Measurements from ENCODE around the gene KRT40.

KRT40 gene

GRCh38 chr17:40984226-40984625 is at the start of gene KRT40:
Gene KRT40 (minus strand): TSS chr17:40984326. CDS start chr17:40984273, 53 bp downstream.
- Histone ChIP-seq H3K27me3 (ENCODE audit: insufficient read depth, low read length) (no peaks in the 10 kb centered on the region), H3K9me3 (ENCODE audit: insufficient read depth, low read depth, low read length) (no peaks in the 10 kb centered on the region), H3K36me3 (ENCODE audit: insufficient read depth, low read depth, low read length) (no peaks in the 10 kb centered on the region), H3K4me1 (ENCODE audit: insufficient read depth, low read length) (no peaks in the 10 kb centered on the region; the same call in 1 of the 2 replicates), H3K4me3 (ENCODE audit: low read length) (no peak within 1 kb of the TSS), H3K27ac (ENCODE audit: low read length) (no peak within 1 kb of the TSS), H3K9ac (ENCODE audit: low read depth, low read length) (no peak within 1 kb of the TSS)

DNA sequence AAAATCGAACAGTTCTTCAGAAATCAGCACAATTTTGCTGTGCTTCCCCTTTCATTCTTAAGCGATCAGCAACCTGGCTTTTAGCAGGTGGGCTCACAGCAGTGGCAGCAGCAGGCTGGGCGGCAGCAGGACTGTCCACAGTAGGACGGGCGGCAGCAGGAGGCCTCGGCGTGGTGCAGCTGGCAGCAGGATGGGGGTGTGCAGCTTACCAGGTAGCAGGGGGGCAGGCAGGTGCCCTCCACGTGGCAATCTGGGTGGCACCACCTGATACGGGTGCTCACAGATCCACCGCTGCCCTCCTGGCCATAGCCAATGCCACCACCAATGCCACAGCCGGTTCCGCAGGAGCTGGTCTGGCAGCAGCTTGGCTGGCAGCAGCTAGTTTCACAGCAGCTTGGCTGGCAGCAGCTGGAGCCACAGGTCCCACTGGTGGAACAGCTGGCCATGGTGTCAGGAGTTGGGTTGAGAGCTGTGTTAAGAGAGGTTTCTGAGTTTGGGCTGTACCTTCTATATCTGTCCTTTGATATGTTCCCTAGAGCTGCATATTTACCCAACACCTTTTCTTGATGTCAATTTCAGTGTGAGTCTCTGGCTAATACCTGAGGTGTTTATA is 45.6 kb upstream of the KRT40 start, which contains the start of gene KRTAP1-4:
Gene KRTAP1-4, minus strand, starts transcription at position 563 of the 613 bp plus-strand sequence. Its CDS starts 117 bp downstream, at position 446.
- Histone ChIP-seq H3K4me1 (ENCODE audit: insufficient read depth, low read length) (no peaks in the 10 kb centered on the region), H3K36me3 (ENCODE audit: insufficient read depth, low read depth, low read length) (no peaks in the 10 kb centered on the region), H3K4me3 (ENCODE audit: low read length) (no peak within 1 kb of the TSS), H3K9me3 (ENCODE audit: insufficient read depth, low read depth, low read length) (no peaks in the 10 kb centered on the region), H3K9ac (ENCODE audit: low read depth, low read length) (no peak within 1 kb of the TSS), H3K27ac (ENCODE audit: low read length) (no peak within 1 kb of the TSS), H3K27me3 (ENCODE audit: insufficient read depth, low read length) (no peaks in the 10 kb centered on the region)

- H3K36me3 ChIP-seq (ENCODE audit: insufficient read depth, low read depth, low read length): no peaks in the 10 kb centered on the region
- H3K9ac ChIP-seq (ENCODE audit: low read depth, low read length): no peak within 1 kb of the TSS
- no peak within 1 kb of the TSS for H3K4me3 ChIP-seq (ENCODE audit: low read length)
- no peaks in the 10 kb centered on the region for H3K27me3 ChIP-seq (ENCODE audit: insufficient read depth, low read length)
- no peaks in the 10 kb centered on the region for H3K9me3 ChIP-seq (ENCODE audit: insufficient read depth, low read depth, low read length)
- no peak within 1 kb of the TSS for H3K27ac ChIP-seq (ENCODE audit: low read length)
- no peaks in the 10 kb centered on the region for H3K4me1 ChIP-seq (ENCODE audit: insufficient read depth, low read length)
Observed at GRCh38 chr17:41026715-41027471, 42.8 kb upstream of the KRT40 start, which contains the start of gene KRTAP1-5. Gene KRTAP1-5 (minus strand): TSS chr17:41027208. CDS start chr17:41027155, 53 bp downstream.

- Histone ChIP-seq H3K27ac (ENCODE audit: low read length) (no peak overlapping the region), H3K27me3 (ENCODE audit: insufficient read depth, low read length) (no peaks in the 10 kb centered on the region), H3K4me1 (ENCODE audit: insufficient read depth, low read length) (no peaks in the 10 kb centered on the region), H3K36me3 (ENCODE audit: insufficient read depth, low read depth, low read length) (no peaks in the 10 kb centered on the region), H3K4me3 (ENCODE audit: low read length) (no peak overlapping the region), H3K9me3 (ENCODE audit: insufficient read depth, low read depth, low read length) (no peaks in the 10 kb centered on the region), H3K9ac (ENCODE audit: low read depth, low read length) (no peak overlapping the region)
Observed at GRCh38 chr17:41024697-41025096, 40.6 kb upstream of the KRT40 start.

DNA sequence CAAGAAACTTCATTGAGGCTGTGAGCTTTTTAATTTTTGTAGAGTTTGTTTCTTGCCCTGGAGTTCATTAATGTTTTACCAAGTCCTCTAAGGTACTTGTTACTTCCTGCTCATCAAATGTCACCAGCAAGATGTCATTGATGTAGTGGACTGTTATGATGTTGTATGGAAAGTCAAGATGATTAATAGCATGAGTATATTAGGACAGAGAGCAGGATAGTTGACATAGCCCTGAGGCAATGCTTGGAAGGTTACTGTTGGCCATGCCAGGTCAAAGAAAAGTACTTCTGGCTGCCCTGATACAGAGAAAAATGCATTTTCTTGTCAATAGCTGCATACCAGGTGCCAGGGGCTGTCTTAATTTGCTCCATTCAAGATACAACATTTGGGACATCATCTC is 36.2 kb upstream of the KRT40 start:
- no peaks in the 10 kb centered on the region for H3K36me3 ChIP-seq (ENCODE audit: insufficient read depth, low read depth, low read length)
- H3K27ac ChIP-seq (ENCODE audit: low read length): no peak overlapping the region
- no peaks in the 10 kb centered on the region for H3K9me3 ChIP-seq (ENCODE audit: insufficient read depth, low read depth, low read length)
- H3K4me3 ChIP-seq (ENCODE audit: low read length): no peak overlapping the region
- H3K27me3 ChIP-seq (ENCODE audit: insufficient read depth, low read length): no peaks in the 10 kb centered on the region
- no peaks in the 10 kb centered on the region for H3K4me1 ChIP-seq (ENCODE audit: insufficient read depth, low read length)
- no peak overlapping the region for H3K9ac ChIP-seq (ENCODE audit: low read depth, low read length)

- H3K36me3 ChIP-seq (ENCODE audit: insufficient read depth, low read depth, low read length): no peaks in the 10 kb centered on the region
- no peak overlapping the region for H3K27ac ChIP-seq (ENCODE audit: low read length)
- no peak overlapping the region for H3K4me3 ChIP-seq (ENCODE audit: low read length)
- no peak overlapping the region for H3K9ac ChIP-seq (ENCODE audit: low read depth, low read length)
- H3K27me3 ChIP-seq (ENCODE audit: insufficient read depth, low read length): no peaks in the 10 kb centered on the region
- no peaks in the 10 kb centered on the region for H3K4me1 ChIP-seq (ENCODE audit: insufficient read depth, low read length)
- no peaks in the 10 kb centered on the region for H3K9me3 ChIP-seq (ENCODE audit: insufficient read depth, low read depth, low read length)
Observed at GRCh38 chr17:41019415-41019814, 35.3 kb upstream of the KRT40 start.

GRCh38 chr17:41018541-41018940 is 34.4 kb upstream of the KRT40 start:
- Histone ChIP-seq H3K27ac (ENCODE audit: low read length) (no peak overlapping the region), H3K9me3 (ENCODE audit: insufficient read depth, low read depth, low read length) (no peaks in the 10 kb centered on the region), H3K27me3 (ENCODE audit: insufficient read depth, low read length) (no peaks in the 10 kb centered on the region), H3K4me3 (ENCODE audit: low read length) (no peak overlapping the region), H3K9ac (ENCODE audit: low read depth, low read length) (no peak overlapping the region), H3K36me3 (ENCODE audit: insufficient read depth, low read depth, low read length) (no peaks in the 10 kb centered on the region), H3K4me1 (ENCODE audit: insufficient read depth, low read length) (no peaks in the 10 kb centered on the region)

- no peak overlapping the region for H3K4me3 ChIP-seq (ENCODE audit: low read length)
- no peaks in the 10 kb centered on the region for H3K27me3 ChIP-seq (ENCODE audit: insufficient read depth, low read length)
- H3K27ac ChIP-seq (ENCODE audit: low read length): no peak overlapping the region
- H3K9ac ChIP-seq (ENCODE audit: low read depth, low read length): no peak overlapping the region
- H3K36me3 ChIP-seq (ENCODE audit: insufficient read depth, low read depth, low read length): no peaks in the 10 kb centered on the region
- H3K9me3 ChIP-seq (ENCODE audit: insufficient read depth, low read depth, low read length): no peaks in the 10 kb centered on the region
- H3K4me1 ChIP-seq (ENCODE audit: insufficient read depth, low read length): no peaks in the 10 kb centered on the region
Observed at GRCh38 chr17:41016578-41017215, 32.6 kb upstream of the KRT40 start.

DNA sequence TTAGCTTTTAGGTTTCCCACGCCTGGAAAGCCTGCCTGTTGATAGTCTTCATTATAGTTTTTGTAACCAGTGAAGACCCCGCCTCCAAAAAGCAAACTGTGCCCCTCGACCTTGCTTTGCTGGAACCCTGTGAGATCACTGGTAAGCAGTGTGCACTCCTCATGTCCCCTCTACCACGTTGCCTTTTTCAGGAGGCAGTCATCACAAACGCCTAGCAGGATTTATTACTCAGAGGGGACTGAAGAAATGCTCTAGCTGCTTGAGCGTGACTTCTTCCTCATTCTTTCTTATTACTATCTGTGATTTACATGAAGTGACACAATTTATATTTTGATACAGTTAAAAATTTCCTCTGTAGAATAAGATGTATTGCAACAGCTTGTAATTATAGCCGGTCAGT is 31.3 kb upstream of the KRT40 start:
- Histone ChIP-seq H3K27me3 (ENCODE audit: insufficient read depth, low read length) (no peaks in the 10 kb centered on the region), H3K9ac (ENCODE audit: low read depth, low read length) (no peak overlapping the region), H3K4me1 (ENCODE audit: insufficient read depth, low read length) (no peaks in the 10 kb centered on the region), H3K9me3 (ENCODE audit: insufficient read depth, low read depth, low read length) (no peaks in the 10 kb centered on the region), H3K4me3 (ENCODE audit: low read length) (no peak overlapping the region), H3K36me3 (ENCODE audit: insufficient read depth, low read depth, low read length) (no peaks in the 10 kb centered on the region), H3K27ac (ENCODE audit: low read length) (no peak overlapping the region)

- no peak overlapping the region for H3K9ac ChIP-seq (ENCODE audit: low read depth, low read length)
- no peaks in the 10 kb centered on the region for H3K9me3 ChIP-seq (ENCODE audit: insufficient read depth, low read depth, low read length)
- no peak overlapping the region for H3K27ac ChIP-seq (ENCODE audit: low read length)
- no peaks in the 10 kb centered on the region for H3K27me3 ChIP-seq (ENCODE audit: insufficient read depth, low read length)
- H3K36me3 ChIP-seq (ENCODE audit: insufficient read depth, low read depth, low read length): no peaks in the 10 kb centered on the region
- no peak overlapping the region for H3K4me3 ChIP-seq (ENCODE audit: low read length)
- peaks cover 8% of the 10 kb centered on the region; the same call in 1 of the 2 replicates for H3K4me1 ChIP-seq (ENCODE audit: insufficient read depth, low read length)
Observed at GRCh38 chr17:41013606-41014005, 29.5 kb upstream of the KRT40 start.

- Histone ChIP-seq H3K27me3 (ENCODE audit: insufficient read depth, low read length) (no peaks in the 10 kb centered on the region), H3K9ac (ENCODE audit: low read depth, low read length) (no peak overlapping the region), H3K27ac (ENCODE audit: low read length) (no peak overlapping the region), H3K4me1 (ENCODE audit: insufficient read depth, low read length) (peaks cover 8% of the 10 kb centered on the region; the same call in 1 of the 2 replicates), H3K36me3 (ENCODE audit: insufficient read depth, low read depth, low read length) (no peaks in the 10 kb centered on the region), H3K9me3 (ENCODE audit: insufficient read depth, low read depth, low read length) (no peaks in the 10 kb centered on the region), H3K4me3 (ENCODE audit: low read length) (no peak overlapping the region)
Observed at GRCh38 chr17:41013181-41013580, 29.1 kb upstream of the KRT40 start.

Data from iPS-20b (cell line).